Measurements from ENCODE around the gene GPR68.
"Not testable (repeated sequence)": the region's sequence is repeated elsewhere in the genome, so short reads cannot be mapped to it uniquely, and the experiment has no call there.

The GPR68 gene

GRCh38 chr14:91232603-91233002 is 11.9 kb downstream of the GPR68 start:
- Mint-ChIP-seq H3K27me3 (ENCODE audit: low read depth) (no peaks in the 10 kb centered on the region), H3K4me3 (peak overlapping the region; percentile 32), H3K4me1 (ENCODE audit: low read depth) (peaks cover 63% of the 10 kb centered on the region), H3K9me3 (peaks cover 10% of the 10 kb centered on the region), H3K27ac (peak overlapping the region; percentile 97), H3K36me3 (ENCODE audit: low read depth) (peaks cover 62% of the 10 kb centered on the region)

- peaks cover 58% of the 10 kb centered on the region for H3K36me3 Mint-ChIP-seq (ENCODE audit: low read depth)
These were observed 12.5 kb downstream of the GPR68 start for GRCh38 chr14:91232052-91232451.

GRCh38 chr14:91231446-91231845 is 13.1 kb downstream of the GPR68 start:
- Mint-ChIP-seq H3K27ac (peak overlapping the region; percentile 97), H3K27me3 (ENCODE audit: low read depth) (no peaks in the 10 kb centered on the region), H3K9me3 (peaks cover 10% of the 10 kb centered on the region), H3K4me3 (peak overlapping the region; percentile 81), H3K4me1 (ENCODE audit: low read depth) (peaks cover 71% of the 10 kb centered on the region), H3K36me3 (ENCODE audit: low read depth) (peaks cover 60% of the 10 kb centered on the region)

More at GRCh38 chr14:91232052-91232451, 12.5 kb downstream of the GPR68 start:
- Mint-ChIP-seq H3K4me1 (ENCODE audit: low read depth) (peaks cover 65% of the 10 kb centered on the region), H3K27me3 (ENCODE audit: low read depth) (no peaks in the 10 kb centered on the region), H3K27ac (peak overlapping the region; percentile 97), H3K4me3 (peak overlapping the region; percentile 81), H3K9me3 (peaks cover 10% of the 10 kb centered on the region)

- Mint-ChIP-seq H3K36me3 (ENCODE audit: low read depth) (peaks cover 59% of the 10 kb centered on the region), H3K27me3 (ENCODE audit: low read depth) (no peaks in the 10 kb centered on the region), H3K4me3 (peak overlapping the region; percentile 81), H3K27ac (peak overlapping the region; percentile 97), H3K9me3 (peaks cover 10% of the 10 kb centered on the region), H3K4me1 (ENCODE audit: low read depth) (peaks cover 74% of the 10 kb centered on the region)
These were observed 14.0 kb downstream of the GPR68 start for GRCh38 chr14:91230397-91231035.

- Mint-ChIP-seq H3K4me1 (ENCODE audit: low read depth) (peaks cover 81% of the 10 kb centered on the region), H3K4me3 (peak overlapping the region; percentile 81), H3K27me3 (ENCODE audit: low read depth) (no peaks in the 10 kb centered on the region), H3K27ac (peak overlapping the region; percentile 97), H3K9me3 (peaks cover 10% of the 10 kb centered on the region), H3K36me3 (ENCODE audit: low read depth) (peaks cover 62% of the 10 kb centered on the region)
These were observed 14.7 kb downstream of the GPR68 start for GRCh38 chr14:91229743-91230200.

GRCh38 chr14:91229005-91229382 is 15.5 kb downstream of the GPR68 start:
- peak overlapping the region; percentile 97 for H3K27ac Mint-ChIP-seq
- no peaks in the 10 kb centered on the region for H3K27me3 Mint-ChIP-seq (ENCODE audit: low read depth)
- H3K9me3 Mint-ChIP-seq = peaks cover 10% of the 10 kb centered on the region
- peaks cover 80% of the 10 kb centered on the region for H3K4me1 Mint-ChIP-seq (ENCODE audit: low read depth)
- peaks cover 56% of the 10 kb centered on the region for H3K36me3 Mint-ChIP-seq (ENCODE audit: low read depth)
- H3K4me3 Mint-ChIP-seq = peak overlapping the region; percentile 81

GRCh38 chr14:91228112-91229004 is 16.1 kb downstream of the GPR68 start:
- H3K36me3 Mint-ChIP-seq (ENCODE audit: low read depth) = peaks cover 54% of the 10 kb centered on the region
- H3K4me1 Mint-ChIP-seq (ENCODE audit: low read depth) = peaks cover 84% of the 10 kb centered on the region
- peak overlapping the region; percentile 97 for H3K27ac Mint-ChIP-seq
- peak overlapping the region; percentile 81 for H3K4me3 Mint-ChIP-seq
- peaks cover 11% of the 10 kb centered on the region for H3K9me3 Mint-ChIP-seq
- no peaks in the 10 kb centered on the region for H3K27me3 Mint-ChIP-seq (ENCODE audit: low read depth)

- H3K27ac Mint-ChIP-seq = peak overlapping the region; percentile 97
- H3K36me3 Mint-ChIP-seq (ENCODE audit: low read depth) = peaks cover 53% of the 10 kb centered on the region
- H3K4me1 Mint-ChIP-seq (ENCODE audit: low read depth) = peaks cover 86% of the 10 kb centered on the region
- H3K9me3 Mint-ChIP-seq = peaks cover 19% of the 10 kb centered on the region
- H3K4me3 Mint-ChIP-seq = peak overlapping the region; percentile 81
- no peaks in the 10 kb centered on the region for H3K27me3 Mint-ChIP-seq (ENCODE audit: low read depth)
These were observed 17.3 kb downstream of the GPR68 start for GRCh38 chr14:91227183-91227628.

- peaks cover 15% of the 10 kb centered on the region for H3K9me3 Mint-ChIP-seq
- H3K36me3 Mint-ChIP-seq (ENCODE audit: low read depth) = peaks cover 55% of the 10 kb centered on the region
- H3K4me3 Mint-ChIP-seq = peak overlapping the region; percentile 81
- H3K27ac Mint-ChIP-seq = peak overlapping the region; percentile 97
- H3K4me1 Mint-ChIP-seq (ENCODE audit: low read depth) = peaks cover 84% of the 10 kb centered on the region
- not testable (repeated sequence) for H3K27me3 Mint-ChIP-seq (ENCODE audit: low read depth)
These were observed 18.1 kb downstream of the GPR68 start for GRCh38 chr14:91226360-91226759.

GRCh38 chr14:91225025-91225424 is 19.5 kb downstream of the GPR68 start:
- Mint-ChIP-seq H3K27me3 (ENCODE audit: low read depth) (no peaks in the 10 kb centered on the region), H3K27ac (peak overlapping the region; percentile 97), H3K36me3 (ENCODE audit: low read depth) (peaks cover 57% of the 10 kb centered on the region), H3K4me1 (ENCODE audit: low read depth) (peaks cover 84% of the 10 kb centered on the region), H3K4me3 (peak overlapping the region; percentile 81), H3K9me3 (peaks cover 9% of the 10 kb centered on the region)

GRCh38 chr14:91223028-91223783 is 21.3 kb downstream of the GPR68 start:
- peaks cover 9% of the 10 kb centered on the region for H3K9me3 Mint-ChIP-seq
- no peaks in the 10 kb centered on the region for H3K27me3 Mint-ChIP-seq (ENCODE audit: low read depth)
- H3K27ac Mint-ChIP-seq = peak overlapping the region; percentile 68
- no peak overlapping the region for H3K4me3 Mint-ChIP-seq
- H3K4me1 Mint-ChIP-seq (ENCODE audit: low read depth) = peaks cover 74% of the 10 kb centered on the region
- peaks cover 61% of the 10 kb centered on the region for H3K36me3 Mint-ChIP-seq (ENCODE audit: low read depth)

GRCh38 chr14:91221270-91221669 is 23.2 kb downstream of the GPR68 start:
- Mint-ChIP-seq H3K27ac (peak overlapping the region; percentile 3), H3K9me3 (peaks cover 9% of the 10 kb centered on the region), H3K4me3 (no peak overlapping the region), H3K27me3 (ENCODE audit: low read depth) (no peaks in the 10 kb centered on the region), H3K4me1 (ENCODE audit: low read depth) (peaks cover 60% of the 10 kb centered on the region), H3K36me3 (ENCODE audit: low read depth) (peaks cover 57% of the 10 kb centered on the region)

- peak overlapping the region; percentile 61 for H3K27ac Mint-ChIP-seq
- H3K4me1 Mint-ChIP-seq (ENCODE audit: low read depth) = peaks cover 55% of the 10 kb centered on the region
- no peaks in the 10 kb centered on the region for H3K27me3 Mint-ChIP-seq (ENCODE audit: low read depth)
- no peak overlapping the region for H3K4me3 Mint-ChIP-seq
- peaks cover 56% of the 10 kb centered on the region for H3K36me3 Mint-ChIP-seq (ENCODE audit: low read depth)
- peaks cover 9% of the 10 kb centered on the region for H3K9me3 Mint-ChIP-seq
These were observed 23.9 kb downstream of the GPR68 start for GRCh38 chr14:91220581-91221000.
